Pancreas (tissue), 10 donors: Measurements from ENCODE around the gene VSIG10. TPM values are rescaled to one million over a fixed set of nuclear protein-coding genes. Genes with fewer than 3 reads are reported as not detected.
"Not testable (repeated sequence)": the region's sequence is repeated elsewhere in the genome, so short reads cannot be mapped to it uniquely, and the experiment has no call there.

Experiments
- ATAC-seq, 4 donors: fragments of 200-7000 bp; cut with Tn5 transposase; one replicate each; pipeline versions ENCODE4 v1.8.0 to v1.9.1; 2020; ENCODE audit warnings: mild to moderate bottlenecking in 4 of 4, moderate library complexity in 4 of 4
- DNase-seq, 6 donors: peaks; one replicate each; pipeline ENCODE4 v3.0.0-alpha.2; 2020
- FAIRE-seq: peaks from 2 replicates; lab custom pipeline; 2012; peaks lifted over from hg19 to GRCh38; lab: Jason Lieb, UNC
- H3K27ac ChIP-seq, 4 donors: fragments of 200-600 bp; sonication (generic); 1 replicate in 3 of 4; 2 replicates in 1 of 4; pipeline versions ENCODE4 v1.5.0 to v1.8.0; 2020
- H3K27me3 ChIP-seq, 4 donors: fragments of 200-600 bp; one replicate each; pipeline ENCODE4 v1.8.0; 2021
- H3K36me3 ChIP-seq, 3 donors: fragments of 200-600 bp; sonication (generic) in 1 of 3; one replicate each; pipeline versions ENCODE4 v1.5.0 to v1.8.0; 2020 to 2021
- H3K4me1 ChIP-seq, 3 donors: fragments of 200-600 bp; one replicate each; pipeline ENCODE4 v1.8.0; 2021
- H3K4me3 ChIP-seq, 4 donors: fragments of 200-600 bp; sonication (generic) in 2 of 4; one replicate each; pipeline versions ENCODE4 v1.5.0 to v1.8.0; 2020 to 2021
- H3K9me3 ChIP-seq, 4 donors: fragments of 200-600 bp; one replicate each; pipeline ENCODE4 v1.8.0; 2021
- WGBS, 2 donors: extraction: QIAGEN DNeasy Blood & Tissue Kit; methylation state at CpG; one replicate each; pipeline ENCODE4 v1.1.7; 2013; 5-methylcytosine and 5-hydroxymethylcytosine counted together
- intact Hi-C, 3 donors: fragments of 100-400 bp; cut with DNase I; formaldehyde crosslinking; loops; one replicate each; pipeline versions ENCODE4 v1.11.1 to v1.14.2; 2022
- polyA plus RNA-seq, 2 donors: library from polyadenylated mRNA; stranded (reverse); fragments of 200-250 nt; gene quantifications; one replicate each; pipeline ENCODE4 v1.2.3, GENCODE V29; 2013
- total RNA-seq, 6 donors: library from RNA; stranded (reverse); fragmentation: NEBNext Ultra II Directional in 4 of 6; extraction: Animal tissue kit (Norgen Biotek cat#: 25700) in 4 of 6; gene quantifications; one replicate each; pipeline versions ENCODE4 v1.2.1 to v1.2.4, GENCODE V29; 2021 to 2023
- TF ChIP-seq, protein P1 (sequence below), 4 donors: fragments of 200-600 bp; sonication (generic) in 3 of 4; IDR thresholded peaks; one replicate each; pipeline versions ENCODE4 v1.5.0 to v1.8.0; 2021; ENCODE audit warnings: antibody characterized with exemption in 4 of 4
- donor health status: healthy with polysubstance abuse.
- donor health status: DM: no; HTN: no; CAD: no; lungs with moderate emphysema.
- donor health status: DM: no; HTN: no; CAD: no.
- donor health status: control.
- donor health status: control.
- donor health status: Bipolar disorder and iron deficiency.
- donor health status: DM: yes; HTN: yes; CAD: no.
- donor health status: DM: no; HTN: no; CAD: no.
- donor health status: DM: no; HTN: no; CAD: no.
- donor health status: DM: yes; HTN: yes; CAD: no.

Gene VSIG10
- total and polyA plus RNA-seq, 8 donors: 11.3 to 34.4 (median 15.8) TPM

DNA sequence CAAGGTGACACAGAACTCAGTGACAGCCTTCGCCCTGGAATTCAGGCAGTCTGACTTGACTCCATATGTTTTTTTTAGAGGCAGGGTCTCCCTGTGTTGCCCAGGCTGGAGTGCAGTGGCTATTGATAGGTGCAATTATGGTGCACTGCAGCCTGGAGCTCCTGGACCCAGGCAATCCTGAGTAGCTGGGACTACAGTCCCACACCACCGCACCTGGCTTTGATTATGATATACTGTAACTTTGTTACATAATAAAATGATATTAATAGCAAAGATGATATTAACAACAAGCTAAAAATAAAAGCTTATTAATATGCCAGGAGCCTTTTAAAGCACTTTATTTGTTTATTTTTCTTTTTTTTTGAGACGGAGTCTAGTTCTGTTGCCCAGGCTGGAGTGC is 9.8 kb downstream of the VSIG10 start:
- 95 to 97% methylated on average over 3 of the region's 3 CpGs for WGBS, 2 donors
- H3K4me1 ChIP-seq: no peaks in the 10 kb centered on the region
- TF ChIP-seq, protein P1, sequence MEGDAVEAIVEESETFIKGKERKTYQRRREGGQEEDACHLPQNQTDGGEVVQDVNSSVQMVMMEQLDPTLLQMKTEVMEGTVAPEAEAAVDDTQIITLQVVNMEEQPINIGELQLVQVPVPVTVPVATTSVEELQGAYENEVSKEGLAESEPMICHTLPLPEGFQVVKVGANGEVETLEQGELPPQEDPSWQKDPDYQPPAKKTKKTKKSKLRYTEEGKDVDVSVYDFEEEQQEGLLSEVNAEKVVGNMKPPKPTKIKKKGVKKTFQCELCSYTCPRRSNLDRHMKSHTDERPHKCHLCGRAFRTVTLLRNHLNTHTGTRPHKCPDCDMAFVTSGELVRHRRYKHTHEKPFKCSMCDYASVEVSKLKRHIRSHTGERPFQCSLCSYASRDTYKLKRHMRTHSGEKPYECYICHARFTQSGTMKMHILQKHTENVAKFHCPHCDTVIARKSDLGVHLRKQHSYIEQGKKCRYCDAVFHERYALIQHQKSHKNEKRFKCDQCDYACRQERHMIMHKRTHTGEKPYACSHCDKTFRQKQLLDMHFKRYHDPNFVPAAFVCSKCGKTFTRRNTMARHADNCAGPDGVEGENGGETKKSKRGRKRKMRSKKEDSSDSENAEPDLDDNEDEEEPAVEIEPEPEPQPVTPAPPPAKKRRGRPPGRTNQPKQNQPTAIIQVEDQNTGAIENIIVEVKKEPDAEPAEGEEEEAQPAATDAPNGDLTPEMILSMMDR (IDR thresholded peaks at IDR 0.05): no peak
- no peak for DNase-seq
- no peaks in the 10 kb centered on the region for H3K9me3 ChIP-seq
- no peaks in the 10 kb centered on the region for H3K36me3 ChIP-seq
- no peak for ATAC-seq
- H3K27me3 ChIP-seq: no peaks in the 10 kb centered on the region
- H3K27ac ChIP-seq: no peak overlapping the region
- no peak for FAIRE-seq
- intact Hi-C loops: no loop called here
- no peak overlapping the region for H3K4me3 ChIP-seq

DNA sequence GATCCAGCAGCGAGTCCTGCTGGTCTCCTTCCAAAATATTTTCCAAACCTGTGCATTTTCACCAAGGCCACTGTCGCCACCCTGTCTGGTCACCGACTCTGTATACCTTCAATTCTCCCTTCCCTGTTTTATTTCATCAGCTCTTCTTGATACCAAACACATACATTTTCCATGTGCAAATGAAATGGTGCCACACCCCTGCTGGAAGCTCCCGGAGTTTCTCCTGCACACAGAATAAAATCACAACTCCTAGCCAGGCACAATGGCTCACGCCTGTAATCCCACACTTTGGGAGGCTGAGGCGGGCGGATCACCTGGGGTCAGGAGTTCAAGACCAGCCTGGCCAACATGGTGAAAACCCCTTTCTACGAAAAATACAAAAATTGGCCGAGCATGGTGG is 14.0 kb downstream of the VSIG10 start:
- Histone ChIP-seq H3K27me3 (no peaks in the 10 kb centered on the region), H3K27ac (no peak overlapping the region), H3K4me3 (no peak overlapping the region), H3K9me3 (no peaks in the 10 kb centered on the region), H3K36me3 (no peaks in the 10 kb centered on the region), H3K4me1 (no peaks in the 10 kb centered on the region)
- TF ChIP-seq, protein P1 (IDR thresholded peaks at IDR 0.05): no peak
- DNase-seq (no peak), FAIRE-seq (no peak), ATAC-seq (peak in 2 of 4 donors; percentile 11 to 27)
- 85 to 91% methylated on average over 9 of the region's 9 CpGs for WGBS, 2 donors
- intact Hi-C loops: no loop called here

DNA sequence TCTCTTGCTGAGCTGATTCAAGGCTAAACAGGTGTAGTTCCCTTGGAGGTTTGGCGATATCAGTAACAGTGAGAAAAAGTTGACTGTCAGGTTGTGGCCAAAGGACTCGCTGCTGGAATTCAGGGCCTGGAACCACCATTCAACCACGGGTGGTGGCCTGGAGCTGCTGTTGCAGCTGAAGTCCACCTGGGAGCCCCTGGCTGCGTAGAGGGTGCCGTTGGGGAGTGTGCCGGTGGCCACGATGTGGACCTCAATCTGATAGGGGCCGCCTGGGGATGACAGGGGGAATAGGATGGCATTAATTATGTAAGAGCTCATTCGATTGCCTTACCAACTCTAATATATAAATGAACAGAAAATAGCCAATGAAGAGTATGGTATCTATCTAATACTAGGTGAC is 21.6 kb downstream of the VSIG10 start:
- no peak for ATAC-seq

DNA sequence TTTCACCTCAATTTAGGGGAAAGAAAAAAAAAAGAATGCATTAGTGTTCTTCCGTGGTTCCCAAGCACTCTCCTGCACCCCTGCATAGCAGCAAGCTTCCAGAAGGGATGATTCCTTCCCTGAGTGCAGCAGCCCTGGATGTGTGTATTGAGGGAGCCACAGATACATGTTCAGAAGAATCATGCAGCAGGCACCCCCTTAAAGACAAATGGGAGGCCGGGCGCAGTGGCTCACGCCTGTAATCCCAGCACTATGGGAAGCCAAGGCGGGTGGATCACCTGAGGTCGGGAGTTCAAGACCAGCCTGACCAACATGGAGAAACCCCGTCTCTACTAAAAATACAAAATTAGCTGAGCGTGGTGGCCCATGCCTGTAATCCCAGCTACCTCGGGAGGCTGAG is 22.3 kb downstream of the VSIG10 start:
- intact Hi-C loops, H3K4me3 ChIP-seq, H3K27ac ChIP-seq, H3K9me3 ChIP-seq, H3K27me3 ChIP-seq, H3K36me3 ChIP-seq, H3K4me1 ChIP-seq, ATAC-seq, FAIRE-seq, DNase-seq: not testable (repeated sequence)
- WGBS, 2 donors: 89 to 90% methylated on average over 9 of the region's 9 CpGs

More for the DNA sequence above, 21.6 kb downstream of the VSIG10 start:
- Histone ChIP-seq H3K9me3 (no peaks in the 10 kb centered on the region), H3K4me1 (no peaks in the 10 kb centered on the region), H3K4me3 (no peak overlapping the region), H3K36me3 (peaks cover 0 to 7% (median 0%) of the 10 kb centered on the region in 3 donors), H3K27ac (no peak overlapping the region), H3K27me3 (no peaks in the 10 kb centered on the region)
- no peak for FAIRE-seq
- intact Hi-C loops: no loop called here
- whole genome bisulfite sequencing, 2 donors: 86 to 89% methylated on average over 9 of the region's 9 CpGs
- TF ChIP-seq, protein P1 (IDR thresholded peaks at IDR 0.05): no peak
- DNase-seq: no peak

DNA sequence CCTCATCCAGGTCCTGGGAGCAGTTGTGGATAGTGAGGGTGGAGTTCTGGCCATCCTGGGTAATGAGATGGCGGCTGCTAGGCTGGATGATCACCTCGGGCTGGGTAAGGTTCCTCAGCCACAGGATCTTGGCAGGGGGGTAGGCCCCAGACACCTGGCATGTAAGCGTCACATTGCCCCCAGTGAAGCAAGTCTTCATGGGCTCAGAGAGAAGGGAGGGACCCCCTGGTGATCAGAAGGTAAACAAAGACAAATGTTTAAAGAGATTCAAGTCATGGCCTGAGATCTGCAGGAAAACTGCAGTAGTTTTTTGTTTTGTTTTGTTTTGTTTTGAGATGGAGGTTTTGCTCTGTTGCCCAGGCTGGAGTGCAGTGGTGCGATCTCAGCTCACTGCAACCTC is 30.0 kb downstream of the VSIG10 start:
- FAIRE-seq: no peak
- intact Hi-C loops: no loop called here
- TF ChIP-seq, protein P1 (IDR thresholded peaks at IDR 0.05): no peak
- Histone ChIP-seq H3K9me3 (no peaks in the 10 kb centered on the region), H3K4me1 (no peaks in the 10 kb centered on the region), H3K4me3 (no peak overlapping the region), H3K36me3 (peaks cover 0 to 5% (median 0%) of the 10 kb centered on the region in 3 donors), H3K27ac (no peak overlapping the region), H3K27me3 (no peaks in the 10 kb centered on the region)
- no peak for DNase-seq
- ATAC-seq: no peak
- WGBS, 2 donors: 89 to 94% methylated on average over 4 of the region's 4 CpGs
